Neutrophil (primary cell): ENCODE measurements around the gene PTAFR.

Source experiments
- H3K27ac ChIP-seq: fragments of 200-600 bp; sonication (generic); 2 replicates; pipeline ENCODE4 v1.5.1; 2016; ENCODE audit warnings: mild to moderate bottlenecking, moderate library complexity
- H3K27me3 ChIP-seq: fragments of 200-600 bp; sonication (generic); 2 replicates; pipeline ENCODE4 v1.6.0; 2016; ENCODE audit warnings: mild to moderate bottlenecking
- H3K36me3 ChIP-seq: fragments of 200-600 bp; sonication (generic); 2 replicates; pipeline ENCODE4 v1.5.1; 2017
- H3K4me1 ChIP-seq, 2 experiments: fragments of 200-600 bp in 1 of 2; sonication (generic) in 1 of 2; 1 replicate in 1 of 2; 2 replicates in 1 of 2; pipeline versions ENCODE4 v1.5.1 to v1.6.1; 2013 to 2016; ENCODE audit warnings: low read depth in 1 of 2, low read length in 1 of 2, mild to moderate bottlenecking in 1 of 2, moderate library complexity in 1 of 2; ENCODE audit not compliant: control insufficient read depth in 1 of 2, insufficient read depth in 1 of 2
- H3K4me3 ChIP-seq, 2 experiments: fragments of 200-600 bp in 1 of 2; sonication (generic) in 1 of 2; 1 replicate in 1 of 2; 2 replicates in 1 of 2; pipeline ENCODE4 v1.5.1; 2013 to 2016; ENCODE audit warnings: low read depth in 1 of 2, low read length in 1 of 2, mild to moderate bottlenecking in 1 of 2, moderate library complexity in 1 of 2
- H3K9me3 ChIP-seq: fragments of 200-600 bp; sonication (generic); 2 replicates; pipeline ENCODE4 v1.5.1; 2016
- TF ChIP-seq, protein P1 (sequence below): fragments of 200-600 bp; sonication (generic); IDR thresholded peaks from 2 replicates; pipeline ENCODE4 v1.5.1; 2016; ENCODE audit warnings: antibody characterized with exemption

PTAFR gene

DNA sequence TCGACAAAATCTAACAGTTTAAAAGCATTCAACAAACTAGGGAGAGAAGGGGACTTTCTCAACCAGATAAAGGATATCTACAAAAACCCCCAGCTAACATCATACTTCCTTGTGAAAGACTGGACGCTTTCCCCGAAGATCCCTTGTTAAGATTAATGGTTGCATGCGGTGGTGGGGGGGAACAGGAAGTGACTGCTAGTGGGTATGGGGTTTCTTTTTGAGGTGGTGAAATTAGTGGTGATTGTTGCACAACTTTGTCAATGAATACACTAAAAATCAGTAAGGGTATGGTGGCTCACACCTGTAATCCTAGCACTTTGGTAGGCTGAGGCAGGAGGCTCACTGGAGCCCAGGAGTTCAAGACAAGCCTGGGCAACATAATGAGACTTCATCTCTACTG lies 61.2 kb downstream of the PTAFR start:
- H3K9me3 ChIP-seq, result no peaks in the 10 kb centered on the region
- H3K27me3 ChIP-seq, result no peaks in the 10 kb centered on the region
- no peaks in the 10 kb centered on the region for H3K36me3 ChIP-seq
- peak overlapping the region; percentile 15 to 34 for H3K4me3 ChIP-seq
- TF ChIP-seq, protein P1, sequence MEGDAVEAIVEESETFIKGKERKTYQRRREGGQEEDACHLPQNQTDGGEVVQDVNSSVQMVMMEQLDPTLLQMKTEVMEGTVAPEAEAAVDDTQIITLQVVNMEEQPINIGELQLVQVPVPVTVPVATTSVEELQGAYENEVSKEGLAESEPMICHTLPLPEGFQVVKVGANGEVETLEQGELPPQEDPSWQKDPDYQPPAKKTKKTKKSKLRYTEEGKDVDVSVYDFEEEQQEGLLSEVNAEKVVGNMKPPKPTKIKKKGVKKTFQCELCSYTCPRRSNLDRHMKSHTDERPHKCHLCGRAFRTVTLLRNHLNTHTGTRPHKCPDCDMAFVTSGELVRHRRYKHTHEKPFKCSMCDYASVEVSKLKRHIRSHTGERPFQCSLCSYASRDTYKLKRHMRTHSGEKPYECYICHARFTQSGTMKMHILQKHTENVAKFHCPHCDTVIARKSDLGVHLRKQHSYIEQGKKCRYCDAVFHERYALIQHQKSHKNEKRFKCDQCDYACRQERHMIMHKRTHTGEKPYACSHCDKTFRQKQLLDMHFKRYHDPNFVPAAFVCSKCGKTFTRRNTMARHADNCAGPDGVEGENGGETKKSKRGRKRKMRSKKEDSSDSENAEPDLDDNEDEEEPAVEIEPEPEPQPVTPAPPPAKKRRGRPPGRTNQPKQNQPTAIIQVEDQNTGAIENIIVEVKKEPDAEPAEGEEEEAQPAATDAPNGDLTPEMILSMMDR, result no peak
- peaks cover 90 to 93% of the 10 kb centered on the region in 2 experiments for H3K4me1 ChIP-seq
- H3K27ac ChIP-seq, result peak overlapping the region; percentile 97

- TF ChIP-seq, protein P1, result no peak
- Histone ChIP-seq H3K4me1 (peaks cover 93 to 95% of the 10 kb centered on the region in 2 experiments), H3K27me3 (no peaks in the 10 kb centered on the region), H3K4me3 (peak overlapping the region; percentile 13 to 34), H3K9me3 (no peaks in the 10 kb centered on the region), H3K27ac (peak overlapping the region; percentile 97), H3K36me3 (no peaks in the 10 kb centered on the region)
Measured at GRCh38 chr1:28114844-28115243, 61.6 kb downstream of the PTAFR start.

- H3K27ac ChIP-seq, result peak overlapping the region; percentile 97
- no peaks in the 10 kb centered on the region for H3K36me3 ChIP-seq
- H3K4me1 ChIP-seq, result peaks cover 83 to 85% of the 10 kb centered on the region in 2 experiments
- H3K4me3 ChIP-seq, result peak overlapping the region; percentile 33 to 34
- TF ChIP-seq, protein P1, result peak; percentile 42
- no peaks in the 10 kb centered on the region for H3K27me3 ChIP-seq
- no peaks in the 10 kb centered on the region for H3K9me3 ChIP-seq
Measured at GRCh38 chr1:28113242-28113572, 63.3 kb downstream of the PTAFR start.

DNA sequence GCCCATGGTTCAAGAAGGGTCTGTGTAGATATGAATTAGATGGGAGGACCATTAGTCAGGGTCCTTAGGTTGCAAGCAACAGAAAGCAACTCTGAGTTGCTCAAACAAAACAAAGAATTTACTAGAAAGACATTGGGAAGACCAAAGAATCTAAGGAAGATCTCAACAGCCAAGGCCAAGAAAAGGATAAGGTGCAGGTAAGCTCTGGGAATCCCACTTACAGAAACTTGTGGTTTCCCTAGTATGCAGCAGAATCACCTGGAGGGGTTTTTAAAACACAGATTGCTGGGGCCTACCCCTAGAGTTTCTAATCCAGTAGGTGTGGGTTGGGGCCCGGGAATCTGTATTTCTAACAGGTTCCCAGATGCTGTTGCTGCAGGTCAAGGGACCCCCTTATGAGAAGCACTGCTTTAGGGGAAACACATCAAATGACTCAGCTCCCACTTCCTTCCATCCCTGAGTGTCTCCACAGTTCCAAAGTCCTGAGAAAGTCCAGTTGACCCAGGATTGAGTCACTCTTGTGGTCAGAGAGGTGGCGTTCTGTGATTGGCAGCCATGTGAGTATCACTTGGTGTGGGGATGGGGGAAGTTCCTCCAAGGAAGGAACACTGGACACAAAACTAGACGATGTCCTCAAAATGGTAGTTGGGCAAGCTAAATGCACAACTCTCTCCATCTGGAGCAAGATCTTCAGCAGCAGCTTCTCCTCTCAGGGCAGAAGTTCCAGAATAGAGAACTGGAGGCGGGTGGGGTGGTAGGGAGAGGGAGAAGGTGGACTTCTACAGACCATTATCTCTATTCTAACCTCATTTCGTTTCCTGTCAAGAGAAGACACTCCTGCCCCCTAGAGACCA lies 63.9 kb downstream of the PTAFR start:
- TF ChIP-seq, protein P1, result no peak
- peaks cover 83 to 86% of the 10 kb centered on the region in 2 experiments for H3K4me1 ChIP-seq
- H3K27ac ChIP-seq, result peak overlapping the region; percentile 97

GRCh38 chr1:28111157-28111556 lies 65.3 kb downstream of the PTAFR start:
- TF ChIP-seq, protein P1, result no peak
- Histone ChIP-seq H3K4me3 (peak overlapping the region in 1 of 2 experiments; percentile 19), H3K9me3 (no peaks in the 10 kb centered on the region), H3K4me1 (peaks cover 85 to 86% of the 10 kb centered on the region in 2 experiments), H3K36me3 (no peaks in the 10 kb centered on the region), H3K27me3 (no peaks in the 10 kb centered on the region), H3K27ac (peak overlapping the region; percentile 97)

More for the DNA sequence above, 63.9 kb downstream of the PTAFR start:
- Histone ChIP-seq H3K4me3 (peak overlapping the region; percentile 33 to 34), H3K36me3 (no peaks in the 10 kb centered on the region), H3K9me3 (no peaks in the 10 kb centered on the region), H3K27me3 (no peaks in the 10 kb centered on the region)
